ENCODE data around the gene AKR1C1.
"Not testable (repeated sequence)": the region's sequence is repeated elsewhere in the genome, so short reads cannot be mapped to it uniquely, and the experiment has no call there.

Gene AKR1C1

GRCh38 chr10:4983615-4984216, 20.5 kb downstream of the AKR1C1 start:
- ATAC-seq (no peak), DNase-seq (no peak)

- DNase-seq (no peak), ATAC-seq (no peak)
These were observed 21.0 kb downstream of the AKR1C1 start for GRCh38 chr10:4984223-4984622.

GRCh38 chr10:4984971-4985594, 21.9 kb downstream of the AKR1C1 start:
- no peak for DNase-seq
- ATAC-seq, result no peak

- ATAC-seq, DNase-seq: not testable (repeated sequence)
These were observed 24.9 kb downstream of the AKR1C1 start for GRCh38 chr10:4988000-4988641.

GRCh38 chr10:4990217-4990616, 27.0 kb downstream of the AKR1C1 start:
- ATAC-seq, result no peak
- no peak for DNase-seq

GRCh38 chr10:4991463-4991862, 28.2 kb downstream of the AKR1C1 start:
- not testable (repeated sequence) for DNase-seq, ATAC-seq

- not testable (repeated sequence) for DNase-seq, ATAC-seq
These were observed 29.3 kb downstream of the AKR1C1 start for GRCh38 chr10:4992564-4992963.

- not testable (repeated sequence) for DNase-seq, ATAC-seq
These were observed 31.0 kb downstream of the AKR1C1 start for GRCh38 chr10:4994260-4994659.

GRCh38 chr10:4998671-4999070, 35.5 kb downstream of the AKR1C1 start:
- DNase-seq (no peak), ATAC-seq (no peak)

- DNase-seq (no peak), ATAC-seq (no peak)
These were observed 39.0 kb downstream of the AKR1C1 start for GRCh38 chr10:5002013-5002727.

GRCh38 chr10:5003127-5004029, 40.2 kb downstream of the AKR1C1 start, which contains the start of gene AKR1C2:
Gene AKR1C2, minus strand, starts transcription at chr10:5003857. Its CDS starts 22 bp downstream, at chr10:5003835.
- ATAC-seq, DNase-seq: not testable (repeated sequence)

- DNase-seq, ATAC-seq: not testable (repeated sequence)
These were observed 40.8 kb downstream of the AKR1C1 start for GRCh38 chr10:5004030-5004385.

- ATAC-seq, DNase-seq: not testable (repeated sequence)
These were observed 41.3 kb downstream of the AKR1C1 start for GRCh38 chr10:5004501-5004900.

- ATAC-seq, DNase-seq: not testable (repeated sequence)
These were observed 45.8 kb downstream of the AKR1C1 start for GRCh38 chr10:5008857-5009548.

- DNase-seq, result not testable (repeated sequence)
These were observed 46.8 kb downstream of the AKR1C1 start for GRCh38 chr10:5010043-5010442.

GRCh38 chr10:5011392-5011791, 48.2 kb downstream of the AKR1C1 start:
- not testable (repeated sequence) for ATAC-seq, DNase-seq

More at GRCh38 chr10:5010043-5010442, 46.8 kb downstream of the AKR1C1 start:
- not testable (repeated sequence) for ATAC-seq

- no peak for ATAC-seq
- DNase-seq, result no peak
These were observed 49.4 kb downstream of the AKR1C1 start for GRCh38 chr10:5012595-5012994.

GRCh38 chr10:5013385-5013784, 50.2 kb downstream of the AKR1C1 start:
- no peak for DNase-seq

GRCh38 chr10:5014200-5014910, 51.1 kb downstream of the AKR1C1 start:
- DNase-seq, ATAC-seq: not testable (repeated sequence)

More at GRCh38 chr10:5013385-5013784, 50.2 kb downstream of the AKR1C1 start:
- ATAC-seq, result no peak

GRCh38 chr10:5014936-5015335, 51.7 kb downstream of the AKR1C1 start:
- no peak for ATAC-seq
- DNase-seq, result no peak
